WERI-Rb-1 (cell line): ENCODE data around the gene BMAL1.

ENCODE experiments used
- DNase-seq: peaks from one replicate; pipeline ENCODE4 v3.0.0-alpha.2; 2020
- H3K27ac ChIP-seq: fragments of 250-450 bp; sonication (Bioruptor Pico); 2 replicates; pipeline ENCODE4 v1.5.1; 2020; ENCODE audit warnings: mild to moderate bottlenecking, moderate library complexity
- H3K27me3 ChIP-seq: fragments of 250-450 bp; sonication (Bioruptor Pico); 2 replicates; pipeline ENCODE4 v1.5.1; 2021; ENCODE audit warnings: mild to moderate bottlenecking, low read depth, moderate library complexity; ENCODE audit not compliant: insufficient read depth, severe bottlenecking
- H3K36me3 ChIP-seq: fragments of 250-450 bp; sonication (Bioruptor Pico); 2 replicates; pipeline ENCODE4 v1.5.1; 2020; ENCODE audit warnings: mild to moderate bottlenecking, moderate library complexity
- H3K4me3 ChIP-seq: 2 replicates; pipeline ENCODE4 v1.5.1; 2011; ENCODE audit warnings: low read depth, mild to moderate bottlenecking, control low read depth, low read length
- H3K9me3 ChIP-seq: fragments of 250-450 bp; sonication (Bioruptor Pico); 2 replicates; pipeline ENCODE4 v1.5.1; 2021; ENCODE audit warnings: mild to moderate bottlenecking, moderate library complexity; ENCODE audit not compliant: severe bottlenecking
- TF ChIP-seq, protein P1 (sequence below): IDR thresholded peaks from 2 replicates; pipeline ENCODE4 v1.5.1; 2011; ENCODE audit warnings: low read depth, mild to moderate bottlenecking, control low read depth, inconsistent platforms, low read length

The BMAL1 gene

DNA sequence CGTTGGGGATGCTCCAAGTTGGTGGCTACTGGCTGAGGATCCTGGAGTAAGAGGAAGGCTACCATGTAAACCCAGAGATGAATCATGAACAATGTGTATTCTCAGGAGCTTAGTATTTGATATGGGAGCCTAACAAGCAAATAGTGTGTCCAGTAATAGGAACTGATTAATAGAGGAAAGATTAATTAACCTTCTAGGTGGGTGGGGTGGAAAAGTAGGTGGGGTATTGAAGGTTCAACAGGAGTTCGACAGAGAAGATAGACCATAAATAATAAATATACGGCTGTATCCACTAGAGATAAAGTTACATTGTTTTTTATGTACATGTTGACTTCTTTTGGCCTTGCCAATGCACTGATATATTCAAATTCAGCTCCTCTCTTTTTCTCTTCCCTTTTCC, 43.1 kb downstream of the BMAL1 start:
- H3K27ac ChIP-seq, result no peak overlapping the region
- no peaks in the 10 kb centered on the region for H3K36me3 ChIP-seq
- no peaks in the 10 kb centered on the region for H3K9me3 ChIP-seq
- no peak for DNase-seq
- TF ChIP-seq, protein P1, sequence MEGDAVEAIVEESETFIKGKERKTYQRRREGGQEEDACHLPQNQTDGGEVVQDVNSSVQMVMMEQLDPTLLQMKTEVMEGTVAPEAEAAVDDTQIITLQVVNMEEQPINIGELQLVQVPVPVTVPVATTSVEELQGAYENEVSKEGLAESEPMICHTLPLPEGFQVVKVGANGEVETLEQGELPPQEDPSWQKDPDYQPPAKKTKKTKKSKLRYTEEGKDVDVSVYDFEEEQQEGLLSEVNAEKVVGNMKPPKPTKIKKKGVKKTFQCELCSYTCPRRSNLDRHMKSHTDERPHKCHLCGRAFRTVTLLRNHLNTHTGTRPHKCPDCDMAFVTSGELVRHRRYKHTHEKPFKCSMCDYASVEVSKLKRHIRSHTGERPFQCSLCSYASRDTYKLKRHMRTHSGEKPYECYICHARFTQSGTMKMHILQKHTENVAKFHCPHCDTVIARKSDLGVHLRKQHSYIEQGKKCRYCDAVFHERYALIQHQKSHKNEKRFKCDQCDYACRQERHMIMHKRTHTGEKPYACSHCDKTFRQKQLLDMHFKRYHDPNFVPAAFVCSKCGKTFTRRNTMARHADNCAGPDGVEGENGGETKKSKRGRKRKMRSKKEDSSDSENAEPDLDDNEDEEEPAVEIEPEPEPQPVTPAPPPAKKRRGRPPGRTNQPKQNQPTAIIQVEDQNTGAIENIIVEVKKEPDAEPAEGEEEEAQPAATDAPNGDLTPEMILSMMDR, result no peak
- no peak overlapping the region for H3K4me3 ChIP-seq
- H3K27me3 ChIP-seq, result no peaks in the 10 kb centered on the region

- DNase-seq, result no peak
- no peak overlapping the region for H3K27ac ChIP-seq
Measured at GRCh38 chr11:13321431-13321830, 43.8 kb downstream of the BMAL1 start.

GRCh38 chr11:13324141-13324540, 46.6 kb downstream of the BMAL1 start:
- Histone ChIP-seq H3K4me3 (no peak overlapping the region), H3K36me3 (no peaks in the 10 kb centered on the region), H3K27me3 (no peaks in the 10 kb centered on the region), H3K9me3 (no peaks in the 10 kb centered on the region), H3K27ac (no peak overlapping the region)
- DNase-seq, result no peak
- TF ChIP-seq, protein P1, result no peak

More at GRCh38 chr11:13321431-13321830, 43.8 kb downstream of the BMAL1 start:
- Histone ChIP-seq H3K36me3 (no peaks in the 10 kb centered on the region), H3K4me3 (no peak overlapping the region), H3K27me3 (no peaks in the 10 kb centered on the region), H3K9me3 (no peaks in the 10 kb centered on the region)
- TF ChIP-seq, protein P1, result no peak

GRCh38 chr11:13324709-13325108, 47.1 kb downstream of the BMAL1 start:
- TF ChIP-seq, protein P1, result no peak
- H3K4me3 ChIP-seq, result no peak overlapping the region
- no peak overlapping the region for H3K27ac ChIP-seq
- no peaks in the 10 kb centered on the region for H3K36me3 ChIP-seq
- no peaks in the 10 kb centered on the region for H3K27me3 ChIP-seq
- no peak for DNase-seq
- H3K9me3 ChIP-seq, result no peaks in the 10 kb centered on the region

DNA sequence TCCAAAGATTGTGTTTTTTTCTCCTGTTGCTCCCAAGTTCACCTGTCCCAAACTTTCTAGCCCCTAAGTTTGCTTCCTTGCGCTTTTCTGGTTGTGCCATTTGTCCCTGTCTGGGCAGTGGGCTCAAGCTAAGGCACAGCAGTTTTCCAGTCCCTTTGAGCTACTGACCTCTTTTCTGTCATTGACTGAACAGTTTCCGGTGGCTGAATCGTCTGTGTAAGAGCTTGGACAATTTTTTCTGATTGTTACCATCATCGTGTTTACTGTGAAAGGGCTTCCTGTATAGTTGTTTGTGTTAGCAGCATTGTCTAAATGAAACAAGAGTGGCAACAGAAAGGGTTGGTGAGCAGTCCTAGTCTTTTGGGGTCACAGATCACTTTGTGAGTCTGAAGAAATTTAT, 49.8 kb downstream of the BMAL1 start:
- H3K27ac ChIP-seq, result no peak overlapping the region
- no peak for DNase-seq
- TF ChIP-seq, protein P1, result no peak

GRCh38 chr11:13328286-13328685, 50.7 kb downstream of the BMAL1 start:
- TF ChIP-seq, protein P1, result no peak
- Histone ChIP-seq H3K9me3 (no peaks in the 10 kb centered on the region), H3K4me3 (no peak overlapping the region), H3K27ac (no peak overlapping the region), H3K27me3 (no peaks in the 10 kb centered on the region), H3K36me3 (no peaks in the 10 kb centered on the region)
- no peak for DNase-seq

More for the DNA sequence above, 49.8 kb downstream of the BMAL1 start:
- Histone ChIP-seq H3K36me3 (no peaks in the 10 kb centered on the region), H3K4me3 (no peak overlapping the region), H3K9me3 (no peaks in the 10 kb centered on the region), H3K27me3 (no peaks in the 10 kb centered on the region)
